HG03095 (cell line): ENCODE measurements around the gene ADGRA1.
"Not testable (repeated sequence)": the region's sequence is repeated elsewhere in the genome, so short reads cannot be mapped to it uniquely, and the experiment has no call there.

Source experiments
- ATAC-seq: cut with Tn5 transposase; IDR thresholded peaks from one replicate; pipeline ENCODE4 v1.9.1; 2021; ENCODE audit warnings: moderate library complexity; ENCODE audit not compliant: unreplicated experiment

ADGRA1 gene

GRCh38 chr10:133110133-133110532, 22.4 kb downstream of the ADGRA1 start:
- no peak for ATAC-seq

GRCh38 chr10:133110609-133111275, 23.0 kb downstream of the ADGRA1 start:
- ATAC-seq = no peak

DNA sequence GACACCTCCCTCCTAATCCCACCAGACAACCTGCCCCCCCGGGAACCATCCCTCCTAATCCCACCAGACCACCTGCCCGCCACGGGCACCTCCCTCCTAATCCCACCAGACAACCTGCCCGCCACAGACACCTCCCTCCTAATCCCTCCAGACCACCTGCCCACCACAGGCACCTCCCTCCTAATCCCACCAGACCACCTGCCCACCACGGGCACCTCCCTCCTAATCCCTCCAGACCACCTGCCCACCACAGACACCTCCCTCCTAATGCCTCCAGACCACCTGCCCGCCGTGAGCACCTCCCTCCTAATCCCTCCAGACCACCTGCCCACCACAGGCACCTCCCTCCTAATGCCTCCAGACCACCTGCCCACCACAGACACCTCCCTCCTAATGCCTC, 23.9 kb downstream of the ADGRA1 start:
- not testable (repeated sequence) for ATAC-seq

DNA sequence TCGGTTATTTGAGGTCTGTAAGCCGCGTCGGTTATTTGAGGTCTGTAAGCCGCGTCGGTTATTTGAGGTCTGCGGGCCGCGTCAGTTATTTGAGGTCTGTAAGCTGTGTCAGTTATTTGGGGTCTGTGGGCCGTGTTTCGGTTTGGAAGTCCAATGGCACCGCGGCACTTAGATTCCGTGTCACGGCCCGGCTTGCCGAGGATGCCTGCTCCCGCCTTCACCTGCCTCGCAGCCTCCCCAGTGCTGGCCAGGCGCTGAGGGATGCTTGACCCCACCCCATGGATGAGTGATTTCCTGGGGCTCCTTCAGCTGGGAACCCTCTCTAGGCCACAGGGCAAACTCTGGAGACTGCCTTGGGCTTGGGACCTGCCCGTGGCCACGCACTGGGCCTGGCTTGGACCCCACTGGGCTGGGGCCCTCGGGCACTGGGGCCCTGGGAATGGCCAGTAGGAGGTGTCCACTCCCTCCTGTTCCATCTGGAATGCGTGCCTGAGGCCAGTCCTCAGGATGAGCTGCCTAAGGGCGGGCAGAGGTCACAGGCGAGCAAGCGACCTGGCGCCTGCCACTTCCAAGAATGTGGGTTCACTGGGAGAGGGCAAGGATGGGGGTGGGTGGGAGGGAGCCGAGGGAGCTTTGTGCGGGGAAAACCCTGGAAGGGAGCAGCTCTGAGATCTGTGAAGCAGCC, 25.6 kb downstream of the ADGRA1 start:
- no peak for ATAC-seq

DNA sequence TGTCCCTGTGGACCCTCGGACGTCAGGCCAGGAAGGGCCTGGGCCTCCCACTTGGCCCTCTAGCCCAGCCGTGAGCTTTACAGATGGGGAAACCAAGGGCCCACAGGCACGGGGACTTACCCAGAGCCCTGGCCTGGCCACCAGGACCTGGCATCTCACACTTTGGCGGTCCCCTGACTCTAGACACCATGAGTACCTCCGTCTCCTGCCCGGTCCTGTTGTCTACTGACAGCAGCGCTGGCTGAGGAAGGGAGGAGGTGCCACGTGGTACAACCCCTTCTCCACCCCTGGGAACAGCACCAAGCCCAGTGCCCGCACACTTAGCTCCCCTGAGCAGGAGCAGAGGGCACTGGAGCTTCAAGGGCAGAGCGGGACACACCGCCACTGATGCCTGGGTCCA, 26.1 kb downstream of the ADGRA1 start:
- no peak for ATAC-seq

GRCh38 chr10:133114251-133114650, 26.5 kb downstream of the ADGRA1 start:
- no peak for ATAC-seq

DNA sequence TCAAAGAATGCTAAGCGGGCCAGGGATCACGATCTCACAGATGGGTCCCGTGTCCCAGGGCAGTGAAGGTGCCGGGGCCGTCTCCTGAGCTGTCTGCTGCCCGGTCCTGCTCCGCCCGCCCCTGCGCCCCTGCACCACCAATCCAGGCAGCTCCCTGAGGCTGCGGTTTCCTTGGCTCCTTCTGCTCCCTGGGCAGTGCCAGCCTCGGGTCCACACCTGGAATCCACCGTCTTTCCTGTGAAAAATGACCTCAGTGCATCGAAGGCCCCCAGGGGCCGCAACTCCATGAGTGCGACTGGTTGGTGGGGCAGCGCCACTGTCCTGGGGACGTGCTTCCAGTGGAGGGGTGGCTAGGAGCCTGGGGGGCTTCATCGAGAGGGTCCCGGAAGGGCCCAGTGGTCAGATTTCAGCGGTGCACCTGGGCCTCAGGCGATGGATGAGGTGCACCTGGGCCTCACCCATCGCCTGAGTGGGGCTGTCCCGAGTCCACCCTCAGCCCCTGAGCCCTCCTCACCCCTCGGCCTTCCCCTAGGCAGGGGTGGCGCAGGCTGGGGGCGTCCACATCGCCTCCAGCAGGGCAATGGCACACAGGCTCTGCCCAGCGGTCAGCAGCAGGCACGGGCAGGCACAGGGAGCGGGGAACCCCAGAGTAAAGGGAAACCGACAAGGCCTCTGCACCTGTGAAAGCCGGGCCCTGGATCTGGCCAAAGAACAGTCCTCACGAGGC, 27.2 kb downstream of the ADGRA1 start:
- no peak for ATAC-seq

DNA sequence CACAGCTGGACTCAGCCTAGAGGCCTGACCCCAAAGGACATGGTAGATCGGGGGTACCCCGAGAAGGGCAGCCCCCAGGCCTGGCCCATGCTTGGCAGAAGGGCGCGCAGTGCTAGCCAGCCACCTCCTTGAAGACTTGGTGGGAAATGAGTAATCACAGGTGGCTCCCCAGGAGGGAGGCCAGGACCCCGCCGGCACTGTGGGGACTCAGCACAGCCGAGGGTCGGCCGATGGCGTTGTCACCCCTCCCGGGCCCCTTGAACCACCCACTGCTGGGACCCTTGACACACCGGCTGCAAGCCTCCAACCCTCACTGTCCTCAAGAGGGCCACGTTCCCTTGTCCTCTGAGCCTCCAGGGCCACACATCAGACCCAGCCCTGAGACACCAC, 27.7 kb downstream of the ADGRA1 start:
- no peak for ATAC-seq

- ATAC-seq = no peak
Measured at GRCh38 chr10:133115976-133116375, 28.3 kb downstream of the ADGRA1 start.

DNA sequence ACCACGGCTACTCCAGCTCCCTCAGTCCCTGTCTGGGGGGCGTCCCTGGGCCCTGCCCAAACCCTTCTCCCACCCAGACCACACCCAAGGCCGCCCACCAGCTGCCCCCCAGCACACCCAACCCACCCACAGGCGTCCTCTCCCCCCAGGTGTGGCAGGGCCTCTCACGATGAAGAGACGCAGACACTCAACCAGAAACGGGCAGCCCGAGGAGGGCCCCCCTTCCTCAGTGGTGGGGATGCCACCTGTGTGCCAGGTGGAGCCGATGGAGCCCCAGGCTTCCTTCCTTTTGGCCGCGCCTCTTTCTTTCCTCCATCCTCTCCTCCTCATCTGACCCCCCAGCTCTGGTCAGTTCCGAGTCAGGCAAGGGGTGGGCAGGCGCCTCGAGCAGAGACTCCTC, 28.7 kb downstream of the ADGRA1 start:
- no peak for ATAC-seq

GRCh38 chr10:133117036-133117687, 29.4 kb downstream of the ADGRA1 start:
- no peak for ATAC-seq

- ATAC-seq = no peak
Measured at GRCh38 chr10:133117688-133118071, 30.0 kb downstream of the ADGRA1 start.

DNA sequence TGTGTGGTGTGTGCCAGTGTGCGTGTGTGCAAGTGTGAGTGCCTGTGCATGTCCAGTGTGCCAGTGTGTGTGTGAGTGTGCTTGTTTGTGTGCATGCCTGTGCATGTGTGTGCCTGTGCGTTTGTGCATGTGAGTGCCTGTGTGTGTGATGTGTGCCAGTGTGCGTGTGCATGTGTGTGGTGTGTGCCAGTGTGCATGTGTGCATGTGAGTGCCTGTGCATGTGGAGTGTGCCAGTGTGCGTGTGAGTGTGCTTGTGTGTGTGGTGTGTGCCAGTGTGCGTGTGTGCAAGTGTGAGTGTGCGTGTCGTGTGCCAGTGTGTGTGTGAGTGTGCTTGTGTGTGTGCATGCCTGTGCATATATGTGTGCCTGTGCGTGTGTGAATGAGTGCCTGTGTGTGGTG, 33.8 kb downstream of the ADGRA1 start:
- ATAC-seq = no peak

GRCh38 chr10:133122171-133122935, 34.6 kb downstream of the ADGRA1 start:
- ATAC-seq = no peak

- no peak for ATAC-seq
Measured at GRCh38 chr10:133123050-133123745, 35.5 kb downstream of the ADGRA1 start.

DNA sequence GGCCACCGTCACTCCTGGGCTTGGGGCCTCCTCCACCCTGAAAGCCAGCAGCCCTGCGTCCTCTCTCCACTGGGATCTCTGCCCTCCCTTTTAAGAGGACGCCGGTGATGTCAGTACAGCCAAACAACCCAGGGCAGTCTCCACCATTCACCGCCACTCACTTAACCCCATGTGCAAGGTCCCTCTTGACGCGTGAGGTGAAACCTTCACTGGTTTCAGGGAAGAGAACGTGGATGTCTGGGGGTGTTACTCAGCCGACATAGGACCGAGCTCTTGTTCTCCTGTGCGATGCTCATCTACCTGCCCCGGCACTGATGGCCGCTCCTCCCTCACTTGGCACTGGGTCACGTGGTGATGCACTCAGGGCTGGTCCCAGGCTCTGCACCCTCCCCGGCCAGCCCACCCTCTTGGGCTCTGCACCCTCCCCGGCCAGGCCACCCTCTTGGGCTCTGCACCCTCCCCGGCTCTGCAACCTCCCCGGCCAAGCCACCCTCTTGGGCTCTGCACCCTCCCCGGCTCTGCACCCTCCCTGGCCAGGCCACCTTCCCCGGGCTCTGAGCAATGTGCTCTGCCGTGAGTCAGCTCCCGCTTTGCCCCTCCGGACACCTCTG, 36.1 kb downstream of the ADGRA1 start:
- no peak for ATAC-seq

GRCh38 chr10:133124357-133125211, 36.9 kb downstream of the ADGRA1 start:
- no peak for ATAC-seq

GRCh38 chr10:133125901-133126300, 38.2 kb downstream of the ADGRA1 start:
- no peak for ATAC-seq
